Omental fat pad (tissue), 4 donors: ENCODE measurements around the gene MGAT4D. TPM values are rescaled to one million over a fixed set of nuclear protein-coding genes. Genes with fewer than 3 reads are reported as not detected.
"Not testable (repeated sequence)": the region's sequence is repeated elsewhere in the genome, so short reads cannot be mapped to it uniquely, and the experiment has no call there.

Source experiments
- ATAC-seq: fragments of 150-250 bp; one replicate; pipeline ENCODE4 v1.9.1; 2016; ENCODE audit warnings: mild to moderate bottlenecking, moderate library complexity; ENCODE audit not compliant: low FRiP score
- DNase-seq: peaks from one replicate; pipeline ENCODE4 v3.0.0-alpha.2; 2019; ENCODE audit warnings: low spot score
- total RNA-seq, 4 donors: library from RNA; depleted of rRNA; stranded (reverse); fragments of >200 nt; gene quantifications; one replicate each; pipeline ENCODE4 v1.1.0, GENCODE V29; 2016
- TF ChIP-seq, protein P1 (sequence below), 3 donors: fragments of 450-650 bp; IDR thresholded peaks; one replicate each; pipeline ENCODE4 v1.5.1; 2016 to 2017; ENCODE audit warnings: antibody characterized with exemption in 3 of 3, mild to moderate bottlenecking in 3 of 3, moderate library complexity in 2 of 3

Gene MGAT4D
- total RNA-seq: not detected

- ATAC-seq: peak; percentile 48
- DNase-seq: no peak
- TF ChIP-seq, protein P1, sequence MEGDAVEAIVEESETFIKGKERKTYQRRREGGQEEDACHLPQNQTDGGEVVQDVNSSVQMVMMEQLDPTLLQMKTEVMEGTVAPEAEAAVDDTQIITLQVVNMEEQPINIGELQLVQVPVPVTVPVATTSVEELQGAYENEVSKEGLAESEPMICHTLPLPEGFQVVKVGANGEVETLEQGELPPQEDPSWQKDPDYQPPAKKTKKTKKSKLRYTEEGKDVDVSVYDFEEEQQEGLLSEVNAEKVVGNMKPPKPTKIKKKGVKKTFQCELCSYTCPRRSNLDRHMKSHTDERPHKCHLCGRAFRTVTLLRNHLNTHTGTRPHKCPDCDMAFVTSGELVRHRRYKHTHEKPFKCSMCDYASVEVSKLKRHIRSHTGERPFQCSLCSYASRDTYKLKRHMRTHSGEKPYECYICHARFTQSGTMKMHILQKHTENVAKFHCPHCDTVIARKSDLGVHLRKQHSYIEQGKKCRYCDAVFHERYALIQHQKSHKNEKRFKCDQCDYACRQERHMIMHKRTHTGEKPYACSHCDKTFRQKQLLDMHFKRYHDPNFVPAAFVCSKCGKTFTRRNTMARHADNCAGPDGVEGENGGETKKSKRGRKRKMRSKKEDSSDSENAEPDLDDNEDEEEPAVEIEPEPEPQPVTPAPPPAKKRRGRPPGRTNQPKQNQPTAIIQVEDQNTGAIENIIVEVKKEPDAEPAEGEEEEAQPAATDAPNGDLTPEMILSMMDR (IDR thresholded peaks at IDR 0.05): no peak
Measured at GRCh38 chr4:140497747-140498636, at the start of gene MGAT4D. TSS of gene MGAT4D (minus strand) at chr4:140498293. CDS start at chr4:140498222, 71 bp downstream.

DNA sequence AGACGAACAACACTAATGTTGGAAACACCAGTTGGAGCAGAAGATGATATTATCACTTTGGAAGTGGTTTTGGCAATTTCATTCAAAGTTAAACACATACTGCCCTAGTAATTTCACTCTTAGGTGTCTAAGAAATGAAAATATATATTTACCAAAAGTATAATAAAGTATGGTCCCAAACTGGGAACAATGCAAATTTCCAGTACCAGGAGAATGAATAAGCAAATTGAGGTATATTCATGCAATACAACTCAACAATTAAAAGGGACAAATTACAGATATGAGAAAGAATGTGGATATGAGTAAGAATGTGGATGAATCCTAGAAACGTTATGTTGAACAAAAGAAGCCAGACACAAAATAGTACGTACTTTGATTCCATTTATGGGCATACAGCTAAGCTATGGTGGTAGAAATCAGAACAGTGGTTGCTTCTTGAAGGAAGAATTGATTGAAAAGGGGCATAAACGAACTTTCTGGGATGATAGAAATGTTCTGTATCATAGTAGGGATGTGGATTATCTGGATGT lies 35.9 kb upstream of the MGAT4D start:
- ATAC-seq: no peak
- DNase-seq: no peak
- TF ChIP-seq, protein P1 (IDR thresholded peaks at IDR 0.05): no peak

GRCh38 chr4:140529434-140529833 lies 31.3 kb upstream of the MGAT4D start:
- ATAC-seq (no peak), DNase-seq (no peak)
- TF ChIP-seq, protein P1 (IDR thresholded peaks at IDR 0.05): no peak

- DNase-seq: peak; percentile 97
- TF ChIP-seq, protein P1 (IDR thresholded peaks at IDR 0.05): peak in 2 of 3 donors; percentile 8 to 64
- peak; percentile 100 for ATAC-seq
Measured at GRCh38 chr4:140523857-140524742, 26.0 kb upstream of the MGAT4D start, which contains the start of gene ELMOD2. TSS of gene ELMOD2 (plus strand) at chr4:140524168. CDS start at chr4:140525429, 1,261 bp downstream.

- ATAC-seq (no peak), DNase-seq (no peak)
- TF ChIP-seq, protein P1 (IDR thresholded peaks at IDR 0.05): no peak
Measured at GRCh38 chr4:140523370-140523856, 25.3 kb upstream of the MGAT4D start.

DNA sequence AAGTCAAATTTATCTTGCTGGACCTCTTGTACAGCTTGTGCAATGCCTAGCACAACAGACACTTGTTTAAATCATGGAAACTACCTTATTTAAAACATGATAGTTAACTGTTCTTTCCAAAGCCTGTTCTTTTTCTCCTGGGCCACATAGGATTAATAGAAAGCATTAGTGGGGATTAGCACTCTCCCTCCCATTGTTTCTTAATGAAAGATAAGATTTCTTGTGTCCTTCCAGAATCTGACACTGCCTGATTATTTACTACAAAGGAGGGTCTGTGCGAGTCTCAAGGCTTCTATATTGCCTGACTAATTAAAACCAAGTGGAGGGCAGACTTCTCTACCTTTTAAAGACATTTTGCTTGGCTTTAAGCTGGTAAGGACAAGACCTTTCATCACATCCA lies 17.3 kb upstream of the MGAT4D start:
- DNase-seq (no peak), ATAC-seq (no peak)
- TF ChIP-seq, protein P1 (IDR thresholded peaks at IDR 0.05): no peak

GRCh38 chr4:140513765-140514164 lies 15.7 kb upstream of the MGAT4D start:
- ATAC-seq, DNase-seq: not testable (repeated sequence)
